PC-3 (cell line): Measurements from ENCODE around the gene GLOD5.

Experiments
- EZH2 ChIP-seq: fragments of 300-600 bp; sonication (generic); IDR thresholded peaks from one replicate; pipeline ENCODE4 v1.6.1; 2017; ENCODE audit warnings: antibody characterized with exemption, mild to moderate bottlenecking, low read length; ENCODE audit not compliant: unreplicated experiment
- TF ChIP-seq, protein P1 (sequence below): fragments of 300-600 bp; sonication (generic); conservative IDR thresholded peaks from 2 replicates; pipeline ENCODE4 v1.5.1; 2017; ENCODE audit warnings: antibody characterized with exemption, low read depth, mild to moderate bottlenecking, low read length

DNA sequence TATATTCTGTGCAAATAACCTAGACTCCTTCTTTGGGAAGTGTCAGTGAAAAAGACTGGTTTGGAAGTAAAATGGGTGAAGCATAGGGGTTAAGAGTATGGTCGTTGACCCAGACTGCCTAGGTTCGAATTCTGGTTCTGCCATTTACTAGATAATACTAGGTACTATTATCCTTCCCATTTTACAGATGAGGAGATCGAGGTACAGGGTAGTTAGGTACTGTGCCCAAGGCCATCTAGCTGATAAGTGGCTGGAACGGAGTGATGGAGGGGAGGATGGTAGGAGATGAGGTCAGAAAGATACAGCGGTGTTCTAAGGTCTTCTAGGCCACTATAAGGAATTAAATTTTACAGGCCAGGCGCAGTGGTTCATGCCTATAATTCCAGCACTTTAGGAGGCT, 11.1 kb downstream of the GLOD5 start:
- TF ChIP-seq, protein P1, sequence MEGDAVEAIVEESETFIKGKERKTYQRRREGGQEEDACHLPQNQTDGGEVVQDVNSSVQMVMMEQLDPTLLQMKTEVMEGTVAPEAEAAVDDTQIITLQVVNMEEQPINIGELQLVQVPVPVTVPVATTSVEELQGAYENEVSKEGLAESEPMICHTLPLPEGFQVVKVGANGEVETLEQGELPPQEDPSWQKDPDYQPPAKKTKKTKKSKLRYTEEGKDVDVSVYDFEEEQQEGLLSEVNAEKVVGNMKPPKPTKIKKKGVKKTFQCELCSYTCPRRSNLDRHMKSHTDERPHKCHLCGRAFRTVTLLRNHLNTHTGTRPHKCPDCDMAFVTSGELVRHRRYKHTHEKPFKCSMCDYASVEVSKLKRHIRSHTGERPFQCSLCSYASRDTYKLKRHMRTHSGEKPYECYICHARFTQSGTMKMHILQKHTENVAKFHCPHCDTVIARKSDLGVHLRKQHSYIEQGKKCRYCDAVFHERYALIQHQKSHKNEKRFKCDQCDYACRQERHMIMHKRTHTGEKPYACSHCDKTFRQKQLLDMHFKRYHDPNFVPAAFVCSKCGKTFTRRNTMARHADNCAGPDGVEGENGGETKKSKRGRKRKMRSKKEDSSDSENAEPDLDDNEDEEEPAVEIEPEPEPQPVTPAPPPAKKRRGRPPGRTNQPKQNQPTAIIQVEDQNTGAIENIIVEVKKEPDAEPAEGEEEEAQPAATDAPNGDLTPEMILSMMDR: no peak
- TF ChIP-seq EZH2: no peak
